EL (cell line): ENCODE measurements around the gene SOX5.
"Not testable (repeated sequence)": the region's sequence is repeated elsewhere in the genome, so short reads cannot be mapped to it uniquely, and the experiment has no call there.

Source experiments
- DNase-seq: peaks from one replicate; pipeline ENCODE4 v3.0.0-alpha.2; 2016

Gene SOX5

DNA sequence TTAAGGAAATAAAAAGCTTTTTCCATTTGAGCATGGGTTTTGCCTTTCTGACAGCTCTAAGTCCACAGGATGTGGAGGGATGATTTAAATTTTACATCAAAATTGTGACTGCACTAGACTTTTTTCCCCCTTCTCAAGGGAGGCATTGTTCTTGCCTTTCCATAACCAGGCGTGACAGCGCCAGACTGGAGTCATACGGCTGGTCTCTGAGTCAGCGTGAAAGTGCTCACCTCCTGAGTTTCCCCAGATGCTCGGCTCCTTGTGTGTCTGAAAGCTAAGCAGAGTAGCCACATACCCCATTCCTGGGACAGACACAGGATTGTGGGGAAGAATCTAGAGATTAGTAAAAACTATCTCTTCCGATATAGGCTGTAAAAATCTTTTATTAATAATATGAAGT is 43.1 kb downstream of the SOX5 start:
- no peak for DNase-seq

DNA sequence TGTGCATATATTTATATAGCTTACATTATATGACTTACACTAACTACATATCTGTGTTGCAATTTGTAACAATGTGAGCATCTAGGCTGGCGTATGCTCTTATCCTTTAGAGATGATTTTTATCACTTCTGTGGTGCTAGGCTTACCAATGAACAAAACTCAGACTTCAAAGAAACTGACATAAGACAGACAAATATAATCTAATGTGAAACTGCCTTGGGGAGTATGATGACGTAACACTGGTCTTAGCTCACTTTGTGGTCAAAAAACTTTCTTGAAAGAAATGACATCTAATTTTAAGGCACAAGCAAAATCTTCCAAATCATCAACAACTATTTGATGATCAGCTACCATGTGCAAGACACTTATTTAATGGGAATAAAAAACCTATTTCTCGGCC is 50.0 kb downstream of the SOX5 start:
- no peak for DNase-seq

DNA sequence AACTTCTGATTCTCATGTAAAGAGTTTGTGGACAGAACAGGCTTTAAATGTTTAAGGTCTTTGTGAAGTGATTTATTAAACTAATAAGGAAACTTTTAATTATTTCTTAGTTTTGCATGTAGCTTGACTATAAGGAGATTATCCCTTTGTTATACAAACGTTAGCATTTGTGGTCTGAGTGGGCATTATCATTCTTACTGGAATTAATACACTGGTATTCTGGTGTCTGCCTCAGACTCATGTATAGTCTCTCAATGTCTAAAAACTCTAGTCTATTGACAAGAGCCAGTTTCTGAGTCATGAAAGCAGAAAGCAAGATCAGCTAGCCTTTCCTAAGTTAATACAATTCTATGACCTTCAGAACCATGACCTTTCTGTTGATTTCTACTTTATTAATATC is 51.3 kb downstream of the SOX5 start:
- DNase-seq = no peak

DNA sequence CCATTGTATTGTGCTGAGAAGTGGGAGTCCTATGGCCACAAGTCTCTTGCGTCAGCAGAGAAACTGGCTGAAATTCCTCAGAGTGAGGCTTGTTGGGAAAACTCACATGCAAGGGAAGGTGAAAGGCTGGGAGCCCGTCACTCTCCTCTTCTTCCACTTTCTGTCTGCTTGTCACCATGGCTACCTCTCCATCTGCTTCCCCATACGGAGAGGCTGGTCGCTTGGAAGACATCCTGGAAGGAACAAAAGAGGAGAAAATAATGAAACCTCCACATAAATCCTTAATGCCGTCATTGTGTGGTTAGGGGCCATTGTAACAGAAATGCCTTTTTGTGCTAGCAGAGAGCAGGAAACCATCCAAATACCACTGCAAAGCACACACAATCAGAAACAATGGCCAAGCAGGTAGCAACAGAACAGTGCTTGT is 53.7 kb downstream of the SOX5 start:
- no peak for DNase-seq

DNA sequence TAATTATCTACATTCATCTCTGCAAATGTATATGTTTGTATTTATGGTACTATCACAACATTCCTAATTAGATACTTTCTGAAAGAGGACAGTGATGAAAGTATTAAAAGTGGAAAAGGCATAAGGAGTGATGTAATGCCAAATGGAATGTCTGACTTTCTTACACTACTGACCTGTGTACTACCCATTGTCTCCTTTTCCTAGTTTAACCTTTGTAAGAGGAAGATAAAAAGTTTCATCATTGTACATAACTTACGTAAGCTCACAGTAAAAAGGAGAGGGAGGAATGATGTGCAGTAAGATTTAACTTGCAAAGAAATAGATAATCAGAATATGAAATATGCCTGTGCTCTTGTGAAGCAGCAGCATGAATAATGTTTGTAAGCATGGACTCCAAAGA is 55.9 kb downstream of the SOX5 start:
- no peak for DNase-seq

DNA sequence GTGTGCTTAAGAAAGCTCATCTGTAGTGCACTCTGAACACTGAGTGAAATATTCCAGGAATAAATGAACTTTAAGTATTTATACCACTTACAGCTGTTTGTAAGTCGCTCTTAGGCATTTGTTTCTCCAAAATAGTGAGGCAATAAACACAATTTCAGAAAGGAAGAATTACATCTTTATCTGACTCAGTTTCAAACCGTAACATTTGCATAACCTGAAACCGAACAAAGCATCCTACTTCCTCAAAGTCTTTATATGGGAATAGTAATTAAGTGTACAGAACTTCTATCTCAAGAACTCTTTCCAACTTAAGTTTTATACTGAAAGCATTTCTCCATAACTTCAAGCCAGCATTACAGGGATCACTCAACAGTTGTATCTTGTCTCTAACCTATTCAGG is 58.4 kb downstream of the SOX5 start:
- DNase-seq = no peak

DNA sequence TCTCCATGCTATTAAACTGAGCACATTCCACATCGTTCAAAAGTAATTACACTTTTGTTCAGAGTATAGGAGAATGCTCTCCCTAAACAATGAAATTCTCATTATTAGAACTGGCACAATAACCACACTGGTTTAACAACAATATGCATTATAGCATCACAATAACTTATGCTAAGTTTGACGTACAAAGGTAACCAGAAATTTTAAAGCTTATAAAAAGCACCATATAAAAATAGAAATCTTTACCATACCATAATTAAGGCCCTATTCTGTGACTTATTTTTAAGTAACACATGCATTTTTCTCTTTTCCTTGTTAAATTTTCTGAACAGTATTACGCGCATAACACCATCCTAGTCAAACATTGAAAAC is 60.4 kb downstream of the SOX5 start:
- DNase-seq = no peak

DNA sequence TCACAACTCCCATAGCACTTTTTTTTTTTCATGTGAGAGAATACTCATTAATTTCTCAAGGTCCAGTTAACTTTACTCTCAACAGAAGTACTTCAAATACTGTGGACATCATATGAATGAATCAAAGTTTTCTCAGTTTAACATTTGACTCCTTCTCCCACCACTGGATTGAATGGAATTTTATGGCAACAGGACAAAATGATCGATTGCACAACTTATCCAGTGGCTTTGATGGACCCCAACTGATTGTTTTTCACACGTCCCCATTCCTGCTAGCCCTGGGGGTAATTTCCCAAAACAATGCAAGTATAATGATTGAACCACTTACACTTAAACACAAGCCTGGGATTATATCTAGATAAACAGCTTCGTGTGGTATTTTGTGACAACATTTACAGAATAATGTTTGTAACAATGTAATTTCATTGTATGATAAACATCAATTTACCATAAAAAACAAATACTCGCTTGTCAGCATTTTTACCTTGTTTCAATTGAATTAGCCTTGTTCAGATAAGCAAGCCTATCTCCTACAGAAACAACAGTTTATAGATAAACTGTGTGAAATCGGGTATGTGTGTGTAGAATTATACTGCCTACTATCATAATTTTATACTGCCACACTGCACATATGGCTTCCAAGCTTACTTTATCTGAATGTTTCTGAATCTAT is 60.9 kb downstream of the SOX5 start:
- DNase-seq = no peak

DNA sequence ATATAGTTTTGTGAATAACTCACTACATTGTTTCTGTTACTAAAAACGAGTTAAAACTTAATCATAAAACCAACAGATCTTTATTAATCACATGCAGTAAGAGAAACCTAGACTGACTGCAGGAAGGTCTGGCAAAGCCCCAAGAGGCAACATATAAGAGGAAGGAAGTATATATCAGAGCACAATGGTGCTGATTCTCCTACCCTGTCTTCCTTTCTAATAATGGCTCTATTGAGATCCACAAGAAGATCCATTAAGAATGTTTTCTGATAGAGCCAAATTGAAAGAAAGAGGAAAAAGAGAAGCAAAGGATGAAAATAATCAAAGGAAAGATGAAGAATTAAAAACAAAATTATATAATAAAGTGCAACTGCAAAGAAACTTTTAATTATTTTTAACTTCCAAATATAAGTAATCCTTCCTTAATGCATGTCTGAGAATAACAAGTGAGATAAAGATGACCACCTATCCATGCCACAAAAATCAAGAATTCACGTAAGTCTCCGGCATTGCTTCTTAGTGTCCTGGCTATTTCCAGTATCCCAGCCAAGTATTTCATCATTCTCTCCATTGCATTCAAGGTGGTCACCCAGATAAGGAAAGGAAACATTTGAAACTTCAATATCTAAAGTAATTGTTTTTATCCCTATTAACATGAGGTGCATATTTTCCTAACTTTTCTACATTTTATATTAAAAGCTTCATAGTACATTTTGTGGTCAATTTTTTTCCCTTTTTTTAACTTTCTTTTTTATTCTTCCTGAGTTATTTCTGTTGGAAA is 62.2 kb downstream of the SOX5 start:
- DNase-seq = no peak

DNA sequence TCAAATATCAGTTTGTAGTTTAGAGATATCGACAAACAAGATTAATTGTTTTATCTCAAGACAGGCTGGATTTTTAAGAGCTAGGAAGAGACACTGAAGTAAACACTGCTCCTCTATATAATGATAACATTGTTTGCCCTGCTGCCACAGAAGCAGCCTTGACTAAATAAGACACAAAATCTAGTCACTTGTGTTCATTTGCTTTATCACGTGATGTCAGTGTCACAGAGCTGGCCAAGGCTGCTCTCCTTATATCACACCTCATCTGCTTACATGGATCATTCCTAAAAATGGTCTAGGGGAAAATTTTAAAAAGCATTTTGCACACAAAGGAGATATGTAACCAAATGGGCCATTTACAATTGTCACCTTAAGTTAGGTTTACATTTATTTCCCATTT is 64.1 kb downstream of the SOX5 start:
- DNase-seq = no peak

DNA sequence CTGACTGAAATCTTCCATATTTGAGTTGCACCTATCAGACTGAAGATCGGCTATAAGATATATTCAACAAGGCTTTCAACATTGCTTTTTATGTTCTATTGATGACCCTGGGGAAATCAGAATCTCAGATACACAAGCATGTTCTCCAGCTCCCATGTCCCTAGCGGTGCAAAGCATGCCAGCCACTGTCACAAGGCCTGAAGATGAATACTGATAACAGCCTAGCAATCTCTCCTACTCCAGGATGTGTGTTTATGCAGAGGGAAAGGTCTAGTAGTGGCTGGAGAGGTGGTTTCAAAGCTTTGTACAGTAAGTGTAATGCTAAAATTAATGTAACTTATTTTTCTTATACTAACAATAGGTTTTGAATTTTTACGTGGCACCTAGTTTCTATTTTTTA is 64.6 kb downstream of the SOX5 start:
- DNase-seq = no peak

DNA sequence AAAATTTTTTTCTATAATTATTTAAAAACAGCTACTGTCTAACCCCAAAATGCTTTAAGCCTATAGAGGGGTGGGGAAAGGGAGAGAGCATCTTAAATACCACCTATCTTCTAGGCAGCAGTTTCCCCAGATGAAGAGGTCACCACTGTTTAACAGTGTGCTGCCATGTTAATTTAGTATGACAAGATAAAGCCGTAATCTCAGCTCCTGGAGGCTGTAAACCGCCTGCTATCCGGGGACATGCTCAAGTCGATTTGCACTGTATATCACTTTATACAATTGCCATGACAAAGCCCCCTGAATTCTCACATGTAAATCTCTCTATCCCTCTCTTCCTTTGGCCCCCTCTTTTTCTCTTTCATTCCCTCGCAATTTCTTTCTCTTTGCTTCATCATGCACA is 68.5 kb downstream of the SOX5 start:
- DNase-seq = no peak

DNA sequence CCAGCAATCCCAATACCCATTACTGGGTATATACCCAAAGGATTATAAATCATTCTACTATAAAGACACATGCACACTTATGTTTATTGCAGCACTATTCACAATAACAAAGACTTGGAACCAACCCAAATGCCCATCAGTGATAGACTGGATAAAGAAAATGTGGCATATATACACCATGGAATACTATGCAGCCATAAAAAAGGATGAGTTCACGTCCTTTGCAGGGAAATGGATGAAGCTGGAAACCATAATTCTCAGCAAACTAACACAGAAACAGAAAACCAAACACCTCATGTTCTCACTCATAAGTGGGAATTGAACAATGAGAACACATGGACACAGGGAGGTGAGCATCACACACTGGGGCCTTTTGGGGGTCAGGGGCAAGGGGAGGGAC is 72.9 kb downstream of the SOX5 start:
- not testable (repeated sequence) for DNase-seq

DNA sequence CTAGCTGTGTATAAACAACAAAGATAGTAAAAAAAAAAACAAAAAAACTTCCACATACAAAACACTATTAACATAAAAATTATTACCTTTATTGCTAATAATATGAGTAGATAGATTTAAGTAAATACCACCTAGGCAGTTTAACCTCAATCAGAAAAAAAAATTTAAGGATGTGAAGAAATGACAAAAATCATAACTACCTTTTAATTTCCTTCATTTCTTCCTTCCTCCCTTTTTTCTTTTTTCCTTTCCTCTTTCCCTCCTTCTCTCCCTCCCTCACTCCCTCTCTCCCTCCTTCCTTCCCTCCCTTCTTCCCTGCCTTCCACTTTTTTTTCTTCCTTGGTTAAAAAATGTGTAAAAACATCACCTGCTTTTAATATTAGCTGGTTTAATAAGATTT is 81.7 kb downstream of the SOX5 start:
- no peak for DNase-seq

DNA sequence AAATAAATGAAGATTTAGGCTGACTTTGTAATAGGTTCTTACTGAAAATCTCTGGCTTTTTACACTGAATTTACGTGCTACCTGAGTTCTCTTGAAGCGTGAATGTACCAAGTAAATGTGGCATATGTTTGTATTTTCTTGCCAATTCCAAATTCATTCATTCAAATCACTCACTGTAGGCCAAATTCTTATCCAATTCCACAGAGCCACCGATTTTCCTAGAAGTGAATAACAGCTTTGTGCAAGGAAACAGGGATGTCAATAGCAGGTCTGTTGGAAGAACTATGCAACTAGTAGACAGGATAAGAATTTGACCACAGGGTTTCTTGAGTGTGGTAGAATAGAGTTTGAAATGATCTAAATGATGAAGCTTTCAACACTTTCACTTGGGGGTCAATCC is 86.8 kb downstream of the SOX5 start:
- DNase-seq = no peak

DNA sequence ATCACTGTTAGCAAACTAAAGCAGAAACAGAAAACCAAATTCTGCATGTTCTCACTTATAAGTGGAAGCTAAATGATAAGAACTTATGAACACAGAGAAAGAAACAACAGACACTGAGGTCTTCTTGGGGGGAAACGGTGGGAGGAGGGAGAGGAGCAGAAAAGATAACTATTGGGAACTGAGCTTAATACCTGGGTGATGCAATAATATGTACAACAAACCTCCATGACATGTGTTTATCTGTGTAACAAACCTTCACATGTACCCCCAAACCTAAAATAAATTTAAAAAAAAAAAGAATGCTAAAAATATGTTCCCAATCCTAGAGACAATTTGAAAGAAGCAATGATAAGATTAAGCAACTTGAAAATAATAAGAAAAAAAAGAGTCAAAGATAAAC is 89.5 kb downstream of the SOX5 start:
- DNase-seq = no peak

DNA sequence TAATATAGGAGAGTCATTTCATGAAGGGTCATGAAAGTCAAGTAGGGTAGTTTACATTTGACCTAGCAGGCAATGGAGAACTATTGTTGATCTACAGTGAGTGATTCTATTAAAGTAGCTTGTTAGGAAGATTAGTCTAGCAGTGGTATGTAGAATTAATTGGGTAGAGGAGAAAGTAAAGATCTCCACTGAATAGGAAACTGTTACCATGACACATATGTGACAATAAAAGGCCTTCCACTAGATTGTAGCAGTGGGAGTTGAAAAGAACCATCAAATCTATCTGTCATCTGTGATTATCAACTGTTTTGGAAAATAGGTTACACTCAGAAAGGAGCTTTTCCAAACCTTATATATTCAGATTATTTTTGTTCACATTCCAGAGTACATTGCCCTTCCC is 92.3 kb downstream of the SOX5 start:
- no peak for DNase-seq

DNA sequence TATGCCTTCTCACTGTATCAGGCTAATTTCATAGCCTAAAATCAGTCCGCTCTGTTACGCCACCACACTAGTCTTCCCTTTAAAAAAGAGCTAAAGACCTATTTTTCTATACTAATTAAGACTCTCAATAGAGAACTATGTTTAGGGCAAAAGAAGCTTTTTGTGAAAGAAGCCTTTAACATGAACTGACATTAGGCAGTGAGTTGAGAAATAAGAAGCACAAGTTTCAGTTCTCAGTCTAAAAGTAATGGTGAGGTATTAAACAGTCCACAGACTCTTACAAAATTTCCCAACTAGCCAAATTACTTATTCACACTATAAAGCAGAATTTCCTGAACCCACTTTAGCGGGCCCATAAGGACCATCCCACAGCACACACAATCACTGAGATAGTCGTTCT is 93.7 kb downstream of the SOX5 start:
- DNase-seq = no peak

DNA sequence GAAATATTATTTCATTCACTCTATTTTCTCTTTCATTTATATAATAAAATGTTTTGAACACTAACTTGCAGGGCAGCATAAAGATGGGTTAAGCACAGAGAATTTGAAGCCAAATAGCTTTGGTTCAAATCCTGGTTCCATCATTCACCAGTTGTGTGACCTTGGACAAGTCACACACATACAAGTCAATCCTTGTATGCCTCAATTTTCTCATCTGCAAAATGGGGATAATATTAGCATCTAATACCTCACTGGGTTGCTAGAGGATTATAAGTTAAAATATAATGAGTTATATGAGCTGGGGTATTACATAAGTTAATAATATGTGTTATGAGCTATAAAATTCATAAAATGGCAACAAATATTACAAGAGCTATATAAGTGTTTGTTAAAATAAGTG is 94.9 kb downstream of the SOX5 start:
- DNase-seq = no peak

DNA sequence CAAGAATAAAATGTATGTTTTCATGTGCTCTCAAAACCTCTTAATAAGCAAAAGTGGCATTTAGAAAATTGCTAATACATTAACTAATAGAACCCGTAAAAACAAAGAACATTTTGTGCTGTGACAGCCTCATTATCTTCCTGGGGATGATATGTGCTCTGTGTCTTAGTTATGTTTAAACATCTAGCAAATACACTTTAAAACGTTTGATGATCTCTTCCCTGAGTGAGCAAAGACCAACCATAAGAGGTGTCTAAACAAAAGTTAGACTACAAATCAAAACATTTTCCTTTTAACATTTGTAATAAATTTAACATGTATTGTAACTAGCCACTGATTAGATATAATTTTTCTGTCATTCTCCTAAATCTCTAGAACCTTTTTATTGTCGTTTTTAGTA is 95.8 kb downstream of the SOX5 start:
- DNase-seq = no peak

DNA sequence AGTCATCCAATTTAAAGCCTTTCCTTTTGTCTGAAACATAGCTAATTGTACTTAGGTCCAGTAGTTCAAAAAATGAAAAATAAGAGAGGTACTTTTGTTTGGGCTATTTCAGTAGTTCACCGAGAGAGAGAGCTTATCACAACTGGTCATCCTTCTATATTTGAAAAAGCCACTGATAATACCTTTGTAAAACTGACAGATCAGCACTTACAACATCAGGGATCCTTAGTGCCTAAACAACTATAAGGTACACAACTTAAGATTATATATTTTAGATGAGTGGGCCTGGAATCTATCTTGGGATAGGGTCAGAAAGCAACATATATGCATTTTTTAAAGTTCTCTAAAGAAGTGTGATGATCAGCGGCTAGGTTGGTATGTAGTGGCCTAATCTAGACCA is 97.9 kb downstream of the SOX5 start:
- no peak for DNase-seq

DNA sequence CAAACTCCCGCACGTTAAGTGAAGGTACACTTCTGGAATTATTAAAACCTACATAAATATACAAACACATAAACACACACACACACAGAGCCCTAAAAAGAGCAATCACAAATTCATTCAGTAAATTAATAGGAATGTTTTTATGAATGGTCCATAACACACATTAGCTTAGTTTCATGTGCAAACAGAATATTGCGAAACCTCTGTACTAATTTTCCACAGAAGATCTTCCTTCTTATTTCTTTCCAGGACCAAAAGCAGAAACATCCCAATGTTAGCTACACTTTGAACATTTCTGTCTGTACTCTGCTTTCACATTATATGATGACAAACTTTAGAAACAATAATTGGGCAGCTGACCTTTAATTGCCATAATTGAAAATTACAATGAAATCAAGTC is 101.6 kb downstream of the SOX5 start:
- DNase-seq = no peak

DNA sequence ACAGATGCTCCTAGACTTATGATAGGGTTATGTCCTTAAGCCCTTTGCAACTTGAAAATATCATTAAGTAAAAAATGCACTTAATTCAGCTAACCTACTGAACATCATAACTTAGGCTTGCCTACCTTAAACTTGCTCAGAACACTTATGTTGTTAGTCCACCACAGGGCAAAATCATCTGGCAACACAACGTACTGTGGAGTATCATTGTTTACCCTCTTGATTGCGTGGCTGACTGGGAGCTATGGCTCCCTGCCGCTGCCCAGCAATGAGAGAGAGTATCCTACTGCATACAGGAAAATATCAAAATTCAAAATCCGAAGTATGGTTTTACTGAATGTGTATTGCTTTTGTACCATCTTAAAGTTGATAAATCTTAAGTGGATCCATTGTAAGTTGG is 105.5 kb downstream of the SOX5 start:
- no peak for DNase-seq

DNA sequence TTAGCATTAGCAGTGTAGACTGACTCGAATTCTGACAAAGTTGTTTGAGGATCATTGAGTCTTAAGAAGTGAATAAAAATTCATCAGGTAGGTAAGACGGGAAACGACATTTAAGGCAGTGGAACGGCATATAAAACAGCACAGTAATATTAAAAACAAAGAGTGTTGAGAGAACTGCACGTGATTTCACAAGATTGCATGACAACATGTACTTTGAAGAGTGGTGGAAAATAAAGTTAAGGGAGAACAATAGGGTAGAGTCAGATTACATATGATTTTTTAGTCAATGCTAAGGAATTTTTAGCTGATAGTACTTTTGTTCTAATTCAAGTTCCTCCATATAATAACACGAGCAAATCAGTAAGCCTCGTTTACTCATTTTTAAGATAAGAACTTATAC is 115.4 kb downstream of the SOX5 start:
- DNase-seq = no peak

DNA sequence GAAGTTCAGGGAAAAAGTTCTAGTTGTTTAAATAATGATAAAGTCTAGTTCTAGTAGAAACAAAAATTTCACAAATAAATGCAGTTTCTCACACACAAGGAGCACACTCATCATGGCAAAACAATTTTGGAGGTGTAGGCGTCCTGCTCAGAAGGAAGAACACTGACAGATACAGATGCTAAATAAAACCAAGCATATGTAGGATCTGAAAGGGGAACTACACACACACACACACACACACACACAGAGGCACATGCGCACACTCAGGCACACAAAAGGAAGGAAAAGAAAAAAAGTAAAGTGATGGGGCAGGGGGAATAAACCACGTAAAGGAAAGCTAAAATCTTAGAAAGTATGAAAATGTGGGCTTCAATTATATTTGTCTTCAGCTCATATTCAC is 117.7 kb downstream of the SOX5 start:
- DNase-seq = no peak
